Activated CD4-positive, alpha-beta T cell treated with anti-CD3 and anti-CD28 coated beads for 48 hours (primary cell): ENCODE results near the gene MAN1A1.

Experiments used
- DNase-seq: peaks from one replicate; pipeline ENCODE4 v3.0.0-alpha.2; 2020

Gene MAN1A1

GRCh38 chr6:119133400-119133799 lies 216.2 kb downstream of the MAN1A1 start:
- no peak for DNase-seq

GRCh38 chr6:119132261-119132981 lies 217.1 kb downstream of the MAN1A1 start:
- no peak for DNase-seq

- no peak for DNase-seq
Observed at GRCh38 chr6:119129968-119130484, 219.5 kb downstream of the MAN1A1 start.

GRCh38 chr6:119129148-119129967 lies 220.2 kb downstream of the MAN1A1 start:
- no peak for DNase-seq

GRCh38 chr6:119128252-119128912 lies 221.2 kb downstream of the MAN1A1 start:
- DNase-seq = no peak

GRCh38 chr6:119127627-119128026 lies 221.9 kb downstream of the MAN1A1 start:
- no peak for DNase-seq
